HUDEP-2 (cell line): ENCODE data around the gene TAF1A.

Experiments
- DNase-seq, 76 experiments: peaks; one replicate each; lab custom pipeline; 2025; ENCODE audit not compliant: unreplicated experiment in 76 of 76; lab: John Stamatoyannopoulos, UW

Gene TAF1A

DNA sequence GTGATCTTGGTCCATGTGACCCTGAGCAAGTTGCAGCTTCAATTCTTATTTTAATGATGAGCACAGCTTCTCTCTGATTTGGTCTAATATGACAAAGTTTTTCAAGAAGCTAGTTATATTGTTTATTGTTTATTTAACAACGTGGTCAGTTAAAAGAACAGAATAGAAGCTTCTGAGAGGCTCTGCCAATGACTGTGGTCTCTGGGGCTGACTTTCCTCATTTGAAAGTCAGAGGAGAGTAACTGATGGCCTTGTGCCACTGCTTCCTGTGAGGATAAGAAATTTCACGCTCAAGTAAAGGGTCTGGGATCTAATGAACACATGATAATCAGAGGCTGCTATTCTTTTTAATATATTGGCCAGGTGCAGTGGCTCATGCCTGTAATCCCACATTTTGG lies 49.1 kb downstream of the TAF1A start:
- no peak for DNase-seq

DNA sequence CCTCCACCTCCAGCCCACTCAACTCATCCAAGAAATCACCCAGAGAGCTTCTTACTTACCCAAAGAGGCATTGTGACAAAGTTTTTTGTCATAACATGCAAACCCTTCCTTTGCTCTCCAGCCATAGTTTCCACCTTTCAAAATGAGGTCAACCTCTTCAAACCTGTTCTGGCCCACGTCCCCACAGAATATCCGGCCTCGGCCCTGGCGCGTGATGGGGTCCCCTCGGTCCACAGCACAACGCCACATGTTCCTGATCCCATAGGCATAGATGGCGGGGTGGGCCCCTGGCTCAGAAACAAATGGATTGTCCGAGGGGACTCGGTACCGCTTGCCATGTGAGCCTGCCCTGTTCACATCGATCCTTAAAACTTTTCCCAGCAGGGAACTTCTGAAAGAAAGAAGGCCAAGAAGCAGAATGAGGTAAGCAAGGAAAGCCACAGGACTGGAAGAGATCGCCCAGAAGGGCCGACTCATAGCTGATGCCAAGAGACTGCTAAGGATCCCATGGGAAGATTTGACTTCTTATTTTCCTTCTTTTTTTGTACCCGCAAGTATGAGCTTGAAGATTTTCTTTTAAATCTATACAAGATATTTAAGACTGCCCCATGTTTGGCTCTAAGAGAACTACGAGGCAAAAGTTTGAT lies 49.7 kb downstream of the TAF1A start:
- no peak for DNase-seq

DNA sequence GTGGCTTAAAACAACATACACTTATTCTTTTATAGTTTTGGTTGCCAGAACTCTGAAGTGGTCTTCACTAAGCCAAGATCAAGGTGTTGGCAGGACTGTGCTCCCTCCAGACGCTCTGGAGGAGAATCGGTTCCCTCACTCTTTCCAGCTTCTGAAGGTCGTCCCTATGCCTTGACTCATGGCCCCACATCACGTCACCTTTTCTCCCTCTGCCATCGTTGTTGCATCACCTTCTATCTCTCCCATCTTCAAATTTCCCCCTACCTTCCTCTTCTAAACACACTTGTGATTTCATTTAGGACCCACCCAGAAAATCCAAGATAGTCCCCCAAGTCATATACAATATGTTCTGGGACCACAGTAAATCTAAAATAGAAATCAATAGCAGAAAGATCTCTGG lies 54.3 kb downstream of the TAF1A start:
- no peak for DNase-seq

DNA sequence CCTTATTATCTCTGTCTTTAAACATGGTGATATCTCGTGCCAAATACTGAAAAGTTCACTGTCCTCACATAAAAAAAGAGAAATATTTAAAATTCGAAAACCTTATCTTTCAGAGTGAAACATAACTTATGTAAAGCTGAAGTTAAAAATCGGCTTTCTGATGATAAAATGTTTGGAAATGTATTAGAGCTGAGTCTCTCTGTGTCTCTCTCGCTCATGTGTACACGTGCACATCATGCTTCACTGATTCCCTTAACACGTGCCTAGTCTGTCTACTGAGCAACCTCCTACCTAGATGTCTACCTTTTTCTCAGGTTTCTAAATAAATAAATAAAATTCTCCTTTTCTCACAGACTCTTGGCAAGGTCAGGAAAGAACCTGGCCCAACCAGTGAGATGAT lies 58.9 kb downstream of the TAF1A start:
- DNase-seq, result no peak

DNA sequence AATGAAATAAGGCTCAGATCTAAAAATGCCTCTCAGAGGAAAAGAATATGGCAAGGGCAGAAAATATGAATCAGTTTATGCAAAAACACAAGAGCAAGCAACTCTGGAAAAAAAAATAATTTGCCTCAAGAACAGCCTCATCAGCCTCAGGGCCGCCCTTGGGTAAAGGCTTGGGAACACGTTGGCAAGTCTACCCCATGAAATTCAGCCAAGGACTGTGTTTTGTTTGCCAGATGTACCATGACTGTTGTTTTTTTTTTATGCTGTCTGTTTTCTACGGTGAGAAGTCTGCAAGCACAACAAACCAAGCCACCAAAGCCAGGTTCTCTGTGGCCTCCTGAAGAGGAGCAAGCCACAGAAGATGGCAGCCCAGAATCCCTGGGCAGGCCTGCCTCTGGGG lies 59.8 kb downstream of the TAF1A start:
- no peak for DNase-seq

DNA sequence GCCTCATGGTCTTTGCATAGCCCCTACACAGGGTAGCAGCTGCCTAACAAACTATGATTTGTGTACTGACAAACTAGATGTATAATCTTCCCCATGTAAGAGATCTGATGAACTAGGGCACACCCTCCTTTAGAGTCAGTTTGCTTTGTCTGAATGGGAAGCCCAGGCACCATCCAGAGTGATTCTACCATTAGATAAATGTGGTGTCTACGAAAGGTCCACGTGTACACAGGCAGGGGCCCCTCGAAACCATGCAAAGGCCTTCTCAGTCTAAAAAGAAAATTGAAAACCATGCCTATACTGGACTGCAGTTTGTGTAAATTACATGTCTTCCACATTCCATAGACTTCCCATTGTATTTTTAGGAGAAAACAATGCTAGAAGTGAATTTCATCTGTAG lies 60.6 kb downstream of the TAF1A start:
- no peak for DNase-seq

DNA sequence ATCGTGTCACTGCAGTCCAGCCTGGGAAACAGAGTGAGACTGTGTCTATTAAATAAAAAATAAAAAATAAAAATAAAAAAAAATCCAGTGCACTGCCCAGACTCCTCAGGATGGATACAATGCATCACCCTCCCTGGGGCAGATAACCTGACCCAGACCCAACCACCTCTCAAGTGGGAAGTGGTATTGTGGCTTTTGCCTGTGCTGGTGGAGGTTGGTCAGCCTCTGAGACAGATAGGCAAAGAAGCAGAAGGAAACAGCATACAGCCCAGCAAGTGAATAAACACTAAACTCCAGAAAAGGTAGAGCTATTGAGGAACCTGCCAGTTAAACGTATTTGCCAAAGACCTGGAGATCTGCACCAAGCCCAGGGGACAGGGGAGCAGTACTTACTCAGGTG lies 63.8 kb downstream of the TAF1A start:
- DNase-seq, result no peak

DNA sequence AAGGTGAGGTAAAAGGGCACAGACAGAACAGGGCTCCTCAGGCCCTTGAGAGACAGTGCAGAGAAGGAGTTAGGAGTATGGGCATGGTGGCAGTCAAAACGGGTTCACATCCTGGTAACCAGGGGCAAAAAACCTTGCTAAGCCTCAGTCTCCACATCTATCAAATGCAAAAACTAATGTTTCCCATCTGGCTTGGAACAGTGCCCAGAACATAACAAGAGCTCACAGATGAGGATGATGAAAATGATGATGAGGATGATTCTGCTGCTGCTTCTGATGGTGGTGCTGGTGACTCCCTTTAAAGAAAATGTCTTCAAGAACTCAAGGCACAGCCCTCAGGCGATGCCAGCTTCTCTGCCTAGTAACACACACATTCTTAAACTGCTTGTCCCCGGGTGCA lies 65.9 kb downstream of the TAF1A start:
- DNase-seq, result no peak

DNA sequence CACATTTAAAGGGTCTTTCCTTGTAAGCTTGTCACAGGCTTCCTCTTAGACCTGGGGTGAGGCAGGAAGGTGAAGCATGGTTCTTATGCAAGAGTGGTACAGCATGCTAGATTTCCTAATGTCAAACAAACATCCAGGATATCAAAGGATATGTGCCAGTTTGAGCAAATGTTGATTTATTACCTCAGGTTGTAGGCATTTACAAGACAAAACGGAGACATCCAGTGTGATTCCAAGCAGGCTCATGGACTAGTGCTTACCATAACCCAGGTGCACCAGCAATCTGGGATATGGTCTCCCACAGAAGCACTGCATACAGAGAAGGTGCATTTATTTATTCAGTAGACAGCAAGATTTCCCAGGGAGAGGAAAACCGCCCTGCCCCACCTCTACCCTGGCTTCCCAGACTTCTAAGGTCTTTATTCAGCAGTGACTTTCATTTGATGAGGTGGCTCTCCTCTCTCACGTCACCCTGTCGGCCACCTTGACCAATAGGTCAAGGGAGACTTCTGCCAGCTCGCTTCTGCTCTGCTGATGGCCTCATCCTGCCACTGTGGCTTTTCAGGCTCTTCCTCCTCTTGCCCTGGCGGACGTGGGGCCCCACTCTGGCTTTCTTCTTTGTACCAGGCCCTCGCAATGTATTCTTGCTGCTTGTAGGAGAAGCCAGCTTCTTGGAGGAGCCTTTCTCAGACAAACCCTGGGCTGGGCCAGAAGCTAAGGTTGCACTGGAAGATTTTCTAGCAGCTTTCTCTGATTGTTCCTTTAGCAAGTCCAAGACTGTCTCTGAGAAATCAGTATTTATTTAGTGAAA lies 67.4 kb downstream of the TAF1A start:
- no peak for DNase-seq

DNA sequence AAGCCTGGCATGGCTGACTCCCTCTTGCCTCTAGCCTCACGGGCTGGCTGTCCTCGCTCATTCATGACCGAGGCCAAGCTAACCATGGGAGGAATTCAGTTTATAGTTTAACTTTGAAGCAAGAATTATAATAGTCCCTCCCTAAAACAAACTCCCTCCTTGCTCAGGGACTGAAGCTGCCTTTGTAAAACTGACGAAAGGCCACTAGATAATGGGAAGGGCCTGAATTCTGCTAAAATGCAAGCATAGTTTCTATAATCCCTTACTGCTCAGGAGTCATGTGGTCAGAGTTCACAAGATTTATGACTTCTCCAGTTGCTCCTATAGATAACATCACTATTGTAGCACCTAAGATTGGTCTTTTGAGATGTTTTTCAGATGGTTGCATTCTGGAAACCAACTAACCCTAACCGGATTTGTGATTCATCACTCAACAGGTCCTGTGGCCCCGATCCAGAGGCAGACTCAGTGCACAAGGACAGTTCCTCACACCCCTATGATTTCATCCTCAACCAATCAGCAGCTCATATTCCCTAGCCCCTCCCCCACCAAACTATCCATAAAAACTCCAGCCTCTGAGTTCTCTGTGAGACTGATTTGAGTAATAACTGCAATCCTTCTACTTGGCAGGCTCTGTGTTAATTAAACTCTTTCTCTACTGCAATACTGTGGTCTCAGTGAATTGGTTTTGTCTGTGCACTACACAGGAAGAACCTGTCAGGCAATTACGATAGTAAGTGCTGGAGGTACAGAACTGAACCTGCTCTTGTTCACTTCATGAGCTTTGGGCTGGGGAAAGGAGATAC lies 68.2 kb downstream of the TAF1A start:
- DNase-seq, result no peak
